Smooth muscle cell (in vitro differentiated cells): Measurements from ENCODE around the gene PIEZO1. TPM values are rescaled to one million over a fixed set of nuclear protein-coding genes. Genes with fewer than 3 reads are reported as not detected.

Source experiments
- DNase-seq: peaks from one replicate; lab custom pipeline; 2025; ENCODE audit not compliant: unreplicated experiment; lab: John Stamatoyannopoulos, UW
- H2AFZ ChIP-seq: fragments of 200-600 bp; sonication (generic); 2 replicates; pipeline ENCODE4 v1.6.0; 2016; ENCODE audit warnings: antibody characterized with exemption, low read depth, mild to moderate bottlenecking
- H3F3A ChIP-seq: fragments of 200-600 bp; sonication (generic); 2 replicates; pipeline ENCODE4 v1.6.0; 2017; ENCODE audit warnings: antibody characterized with exemption, low read depth
- H3K27ac ChIP-seq: fragments of 200-600 bp; sonication (generic); 2 replicates; pipeline ENCODE4 v1.5.1; 2016; ENCODE audit warnings: low read depth, mild to moderate bottlenecking
- H3K27me3 ChIP-seq: fragments of 200-600 bp; sonication (generic); 2 replicates; pipeline ENCODE4 v1.6.1; 2016; ENCODE audit warnings: low read depth, mild to moderate bottlenecking
- H3K36me3 ChIP-seq: fragments of 200-600 bp; sonication (generic); 2 replicates; pipeline ENCODE4 v1.5.1; 2016; ENCODE audit warnings: low read depth
- H3K4me1 ChIP-seq: fragments of 200-600 bp; sonication (generic); 2 replicates; pipeline ENCODE4 v1.5.1; 2016; ENCODE audit warnings: low read depth
- H3K4me2 ChIP-seq: fragments of 200-600 bp; sonication (generic); 2 replicates; pipeline ENCODE4 v1.6.0; 2016; ENCODE audit warnings: mild to moderate bottlenecking
- H3K4me3 ChIP-seq: fragments of 200-600 bp; sonication (generic); 2 replicates; pipeline ENCODE4 v1.5.1; 2016; ENCODE audit warnings: mild to moderate bottlenecking
- H3K79me2 ChIP-seq: fragments of 200-600 bp; sonication (generic); 2 replicates; pipeline ENCODE4 v1.6.0; 2016; ENCODE audit warnings: low read depth, mild to moderate bottlenecking
- H3K9ac ChIP-seq: fragments of 200-600 bp; sonication (generic); 2 replicates; pipeline ENCODE4 v1.6.0; 2016; ENCODE audit warnings: low read depth
- H3K9me3 ChIP-seq: fragments of 200-600 bp; sonication (generic); replicated peaks from 2 replicates; pipeline ENCODE4 v1.5.1; 2016; ENCODE audit warnings: low read depth
- H4K20me1 ChIP-seq: fragments of 200-600 bp; sonication (generic); 2 replicates; pipeline ENCODE4 v1.6.0; 2016; ENCODE audit warnings: low read depth
- CTCF ChIP-seq: fragments of 200-600 bp; sonication (generic); IDR thresholded peaks from 2 replicates; pipeline ENCODE4 v1.5.1; 2017; ENCODE audit warnings: borderline replicate concordance, mild to moderate bottlenecking, antibody characterized with exemption; ENCODE audit not compliant: insufficient read depth, poor library complexity, severe bottlenecking
- WGBS: methylation state at CpG from one replicate; pipeline ENCODE4 v1.1.7; 2016; ENCODE audit warnings: low lambda C conversion rate; 5-methylcytosine and 5-hydroxymethylcytosine counted together
- polyA plus RNA-seq: library from polyadenylated mRNA; unstranded; fragments of >200 nt; fragmentation: Nextera tagmentation; extraction: Ambion mirVana; gene quantifications from 2 replicates; pipeline ENCODE4 v1.2.1, GENCODE V29; 2016
- total RNA-seq: library from RNA; depleted of rRNA; stranded (reverse); fragments of >200 nt; gene quantifications from 2 replicates; pipeline ENCODE4 v1.2.3, GENCODE V29; 2014

The PIEZO1 gene
- total and polyA plus RNA-seq, 2 experiments from 2014 or later = 62.1 to 70.9 TPM

GRCh38 chr16:88816736-88817535 is 31.9 kb upstream of the PIEZO1 start:
- H3K36me3 ChIP-seq = no peaks in the 10 kb centered on the region
- H3K9me3 ChIP-seq = no peaks in the 10 kb centered on the region
- H2AFZ ChIP-seq = no peak overlapping the region
- no peak overlapping the region for H3K27ac ChIP-seq
- H3K4me3 ChIP-seq = no peak overlapping the region
- no peak overlapping the region for H3K4me2 ChIP-seq
- no peaks in the 10 kb centered on the region for H4K20me1 ChIP-seq
- DNase-seq = no peak
- WGBS = 91% methylated on average over 41 of the region's 41 CpGs
- H3K27me3 ChIP-seq = no peaks in the 10 kb centered on the region
- no peaks in the 10 kb centered on the region for H3F3A ChIP-seq
- no peak for TF ChIP-seq CTCF
- H3K79me2 ChIP-seq = no peaks in the 10 kb centered on the region
- H3K9ac ChIP-seq = no peak overlapping the region
- no peaks in the 10 kb centered on the region for H3K4me1 ChIP-seq

GRCh38 chr16:88815901-88816589 is 31.0 kb upstream of the PIEZO1 start:
- no peak for DNase-seq
- H3K9me3 ChIP-seq = no peaks in the 10 kb centered on the region
- no peaks in the 10 kb centered on the region for H3K79me2 ChIP-seq
- no peak overlapping the region for H3K4me3 ChIP-seq
- peaks cover 2% of the 10 kb centered on the region for H4K20me1 ChIP-seq
- no peak overlapping the region for H3K9ac ChIP-seq
- TF ChIP-seq CTCF = peak; percentile 49
- H2AFZ ChIP-seq = no peak overlapping the region
- H3K4me2 ChIP-seq = no peak overlapping the region
- no peaks in the 10 kb centered on the region for H3K36me3 ChIP-seq
- no peaks in the 10 kb centered on the region for H3K27me3 ChIP-seq
- H3K4me1 ChIP-seq = peaks cover under 1% of the 10 kb centered on the region
- H3K27ac ChIP-seq = no peak overlapping the region
- no peaks in the 10 kb centered on the region for H3F3A ChIP-seq
- 79% methylated on average over 15 of the region's 19 CpGs for WGBS

GRCh38 chr16:88815227-88815626 is 30.2 kb upstream of the PIEZO1 start:
- H3K79me2 ChIP-seq = no peaks in the 10 kb centered on the region
- H2AFZ ChIP-seq = no peak overlapping the region
- H3K9ac ChIP-seq = no peak overlapping the region
- no peak for DNase-seq
- no peaks in the 10 kb centered on the region for H3K27me3 ChIP-seq
- peaks cover 9% of the 10 kb centered on the region for H3K4me1 ChIP-seq
- no peaks in the 10 kb centered on the region for H3K9me3 ChIP-seq
- no peak overlapping the region for H3K4me3 ChIP-seq
- no peak overlapping the region for H3K4me2 ChIP-seq
- H4K20me1 ChIP-seq = peaks cover 9% of the 10 kb centered on the region
- no peaks in the 10 kb centered on the region for H3F3A ChIP-seq
- no peaks in the 10 kb centered on the region for H3K36me3 ChIP-seq
- no peak for TF ChIP-seq CTCF
- 96% methylated on average over 10 of the region's 10 CpGs for WGBS
- H3K27ac ChIP-seq = no peak overlapping the region

- no peak overlapping the region for H2AFZ ChIP-seq
- H3K4me3 ChIP-seq = no peak overlapping the region
- H3K79me2 ChIP-seq = no peaks in the 10 kb centered on the region
- no peaks in the 10 kb centered on the region for H3K27me3 ChIP-seq
- peaks cover 9% of the 10 kb centered on the region for H4K20me1 ChIP-seq
- H3K4me1 ChIP-seq = peaks cover 10% of the 10 kb centered on the region
- H3K9me3 ChIP-seq = no peaks in the 10 kb centered on the region
- H3K36me3 ChIP-seq = no peaks in the 10 kb centered on the region
- no peak overlapping the region for H3K4me2 ChIP-seq
- DNase-seq = no peak
- no peak overlapping the region for H3K27ac ChIP-seq
- H3F3A ChIP-seq = no peaks in the 10 kb centered on the region
- no peak overlapping the region for H3K9ac ChIP-seq
- 97% methylated on average over 13 of the region's 13 CpGs for WGBS
- TF ChIP-seq CTCF = no peak
Measured at GRCh38 chr16:88814144-88814502, 29.1 kb upstream of the PIEZO1 start.
